ENCODE measurements around the gene SHOX. TPM values are rescaled to one million over a fixed set of nuclear protein-coding genes. Genes with fewer than 3 reads are reported as not detected.

Gene SHOX
- total RNA-seq, 4 donors from 2014 or later: not detected

DNA sequence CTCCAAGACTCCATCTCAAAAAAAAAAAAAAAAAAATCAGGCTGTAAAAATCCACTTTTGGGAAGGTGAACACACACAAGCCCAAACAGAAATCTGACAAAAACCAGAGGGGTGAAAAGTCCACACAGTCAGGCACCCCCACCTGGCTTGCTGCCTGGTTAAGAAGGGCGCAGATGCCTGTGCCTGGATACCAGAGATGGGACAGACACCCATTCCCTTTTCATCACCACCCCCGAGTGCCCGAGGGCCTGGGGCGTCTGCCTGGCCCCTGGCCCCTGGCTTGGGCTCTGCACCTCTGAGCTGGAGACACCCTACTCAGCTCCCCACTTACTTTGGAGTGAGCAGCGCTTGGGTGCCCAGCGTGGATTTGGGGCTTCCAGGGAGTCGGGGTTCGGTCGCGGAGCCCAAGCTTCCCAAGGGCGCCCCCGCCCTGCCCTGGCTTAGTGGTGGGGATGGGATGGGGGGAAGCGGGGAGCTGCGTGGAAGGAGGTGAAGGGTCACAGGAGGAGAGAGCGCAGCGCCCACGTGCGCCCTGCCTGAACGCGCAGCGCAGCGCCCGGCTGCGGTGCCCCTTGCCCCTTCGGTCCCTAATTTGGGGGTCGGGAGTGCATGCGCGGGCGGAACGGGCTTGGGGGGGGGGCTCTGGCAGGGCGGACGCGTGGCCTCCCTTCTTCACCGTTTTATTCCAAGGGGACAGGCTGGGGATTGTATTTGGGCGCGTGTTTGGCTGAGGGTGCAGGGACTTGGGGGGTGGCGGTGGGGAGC lies 11.3 kb downstream of the SHOX start:
- no peaks in the 10 kb centered on the region for H3K27me3 ChIP-seq
- H3K36me3 ChIP-seq: no peaks in the 10 kb centered on the region
- no peak for DNase-seq
- H3K4me1 ChIP-seq: no peaks in the 10 kb centered on the region
- TF ChIP-seq, protein P1, sequence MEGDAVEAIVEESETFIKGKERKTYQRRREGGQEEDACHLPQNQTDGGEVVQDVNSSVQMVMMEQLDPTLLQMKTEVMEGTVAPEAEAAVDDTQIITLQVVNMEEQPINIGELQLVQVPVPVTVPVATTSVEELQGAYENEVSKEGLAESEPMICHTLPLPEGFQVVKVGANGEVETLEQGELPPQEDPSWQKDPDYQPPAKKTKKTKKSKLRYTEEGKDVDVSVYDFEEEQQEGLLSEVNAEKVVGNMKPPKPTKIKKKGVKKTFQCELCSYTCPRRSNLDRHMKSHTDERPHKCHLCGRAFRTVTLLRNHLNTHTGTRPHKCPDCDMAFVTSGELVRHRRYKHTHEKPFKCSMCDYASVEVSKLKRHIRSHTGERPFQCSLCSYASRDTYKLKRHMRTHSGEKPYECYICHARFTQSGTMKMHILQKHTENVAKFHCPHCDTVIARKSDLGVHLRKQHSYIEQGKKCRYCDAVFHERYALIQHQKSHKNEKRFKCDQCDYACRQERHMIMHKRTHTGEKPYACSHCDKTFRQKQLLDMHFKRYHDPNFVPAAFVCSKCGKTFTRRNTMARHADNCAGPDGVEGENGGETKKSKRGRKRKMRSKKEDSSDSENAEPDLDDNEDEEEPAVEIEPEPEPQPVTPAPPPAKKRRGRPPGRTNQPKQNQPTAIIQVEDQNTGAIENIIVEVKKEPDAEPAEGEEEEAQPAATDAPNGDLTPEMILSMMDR (IDR thresholded peaks at IDR 0.05): no peak
- TF ChIP-seq POLR2A (IDR thresholded peaks at IDR 0.05): no peak
- intact Hi-C loops (cut with DNase I): no loop called here
- 6% methylated on average over 22 to 25 of the region's 37 CpGs for WGBS, 2 donors
- no peak overlapping the region for H3K27ac ChIP-seq
- H3K9me3 ChIP-seq: no peaks in the 10 kb centered on the region
- H3K4me3 ChIP-seq (replicated peaks in 1 of 3): no peak overlapping the region

GRCh38 chrX:642436-643240 lies 12.0 kb downstream of the SHOX start:
- Histone ChIP-seq H3K27ac (no peak overlapping the region), H3K4me1 (no peaks in the 10 kb centered on the region), H3K4me3 (replicated peaks in 1 of 3) (no peak overlapping the region), H3K27me3 (no peaks in the 10 kb centered on the region), H3K9me3 (no peaks in the 10 kb centered on the region), H3K36me3 (no peaks in the 10 kb centered on the region)
- intact Hi-C loops (cut with DNase I): no loop called here
- no peak for DNase-seq
- TF ChIP-seq POLR2A (IDR thresholded peaks at IDR 0.05): no peak
- TF ChIP-seq, protein P1 (IDR thresholded peaks at IDR 0.05): no peak
- 9% methylated on average over 20 to 22 of the region's 24 CpGs for WGBS, 2 donors

DNA sequence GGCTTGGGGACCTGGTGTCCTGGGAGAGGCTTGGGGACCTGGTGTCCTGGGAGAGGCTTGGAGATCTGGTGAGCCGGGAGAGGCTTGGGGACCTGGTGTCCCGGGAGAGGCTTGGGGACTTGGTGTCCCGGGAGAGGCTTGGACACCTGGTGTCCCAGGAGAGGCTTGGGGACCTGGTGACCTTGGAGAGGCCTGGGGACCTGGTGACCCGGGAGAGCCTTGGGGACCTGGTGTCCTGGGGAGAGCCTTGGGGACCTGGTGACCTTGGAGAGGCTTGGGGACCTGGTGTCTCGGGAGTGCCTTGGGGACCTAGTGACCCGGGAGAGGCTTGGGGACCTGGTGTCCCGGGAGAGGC lies 12.6 kb downstream of the SHOX start:
- Histone ChIP-seq H3K4me1 (no peaks in the 10 kb centered on the region), H3K27ac (no peak overlapping the region), H3K4me3 (replicated peaks in 1 of 3) (no peak overlapping the region), H3K9me3 (no peaks in the 10 kb centered on the region), H3K27me3 (no peaks in the 10 kb centered on the region), H3K36me3 (no peaks in the 10 kb centered on the region)
- TF ChIP-seq, protein P1 (IDR thresholded peaks at IDR 0.05): no peak
- TF ChIP-seq POLR2A (IDR thresholded peaks at IDR 0.05): no peak
- WGBS, 2 donors: 46 to 63% methylated on average over 4 to 6 of the region's 7 CpGs
- intact Hi-C loops (cut with DNase I): no loop called here
- no peak for DNase-seq

GRCh38 chrX:643911-644303 lies 13.3 kb downstream of the SHOX start:
- Histone ChIP-seq H3K4me1 (no peaks in the 10 kb centered on the region), H3K4me3 (replicated peaks in 1 of 3) (no peak overlapping the region), H3K36me3 (no peaks in the 10 kb centered on the region), H3K27me3 (no peaks in the 10 kb centered on the region), H3K27ac (no peak overlapping the region), H3K9me3 (no peaks in the 10 kb centered on the region)
- no peak for DNase-seq
- TF ChIP-seq, protein P1 (IDR thresholded peaks at IDR 0.05): no peak
- no peak for TF ChIP-seq POLR2A (IDR thresholded peaks at IDR 0.05)
- 3 to 10% methylated on average over 3 to 6 of the region's 19 CpGs for WGBS, 2 donors
- intact Hi-C loops (cut with DNase I): no loop called here

All from thyroid gland (tissue), 4 donors.